PFSK-1 (cell line): Measurements from ENCODE around the gene SUPT5H.

ENCODE experiments used
- FOXP2 ChIP-seq: optimal IDR thresholded peaks from 2 replicates; pipeline ENCODE3; 2011; ENCODE audit warnings: borderline replicate concordance, control low read depth, inconsistent platforms; ENCODE audit not compliant: insufficient read depth; ENCODE audit errors: extremely low read length, extremely low read depth
- POLR2AphosphoS5 ChIP-seq: IDR thresholded peaks from 2 replicates; pipeline ENCODE4 v1.6.1; 2012; ENCODE audit warnings: low read depth, mild to moderate bottlenecking, control low read depth, low read length, moderate library complexity
- REST ChIP-seq, 2 experiments: IDR thresholded peaks; 2 replicates each; pipeline versions ENCODE4 v1.6.1 to v1.8.0; 2011 to 2012; ENCODE audit warnings: low read depth in 2 of 2, low read length in 2 of 2, control low read depth in 1 of 2, inconsistent platforms in 1 of 2, mild to moderate bottlenecking in 1 of 2, moderate library complexity in 1 of 2; ENCODE audit not compliant: insufficient read depth in 1 of 2
- SIN3A ChIP-seq: IDR thresholded peaks from 2 replicates; pipeline ENCODE4 v1.6.1; 2012; ENCODE audit warnings: mild to moderate bottlenecking, low read length, moderate library complexity, borderline replicate concordance; ENCODE audit not compliant: insufficient read depth
- TAF1 ChIP-seq: IDR thresholded peaks from 2 replicates; pipeline ENCODE4 v1.6.1; 2012; ENCODE audit warnings: low read length, control low read depth, borderline replicate concordance; ENCODE audit not compliant: insufficient read depth

The SUPT5H gene

GRCh38 chr19:39497996-39498797 is 52.8 kb downstream of the SUPT5H start:
- TF ChIP-seq SIN3A (no peak), FOXP2 (peak; percentile 38)

GRCh38 chr19:39498798-39499642 is 53.6 kb downstream of the SUPT5H start, which contains the start of gene DLL3:
Gene DLL3 (plus strand): TSS chr19:39498947. CDS start chr19:39498975, 28 bp downstream.
- TF ChIP-seq TAF1 (no peak), POLR2AphosphoS5 (no peak), FOXP2 (no peak), SIN3A (no peak), REST (IDR thresholded peaks at IDR 0.05; ENCODE audit: insufficient read depth in 1 of 2, low read depth in 2 of 2, low read length in 2 of 2) (no peak)

GRCh38 chr19:39499932-39500331 is 54.5 kb downstream of the SUPT5H start:
- TF ChIP-seq POLR2AphosphoS5 (no peak), REST (IDR thresholded peaks at IDR 0.05; ENCODE audit: insufficient read depth in 1 of 2, low read depth in 2 of 2, low read length in 2 of 2) (no peak), FOXP2 (no peak), TAF1 (no peak)

GRCh38 chr19:39500543-39500942 is 55.2 kb downstream of the SUPT5H start:
- TF ChIP-seq SIN3A, result no peak
- no peak for TF ChIP-seq TAF1
- TF ChIP-seq REST (IDR thresholded peaks at IDR 0.05; ENCODE audit: insufficient read depth in 1 of 2, low read depth in 2 of 2, low read length in 2 of 2), result no peak
- no peak for TF ChIP-seq POLR2AphosphoS5
- TF ChIP-seq FOXP2, result no peak

GRCh38 chr19:39501340-39501739 is 56.0 kb downstream of the SUPT5H start:
- TF ChIP-seq FOXP2 (no peak), REST (IDR thresholded peaks at IDR 0.05; ENCODE audit: insufficient read depth in 1 of 2, low read depth in 2 of 2, low read length in 2 of 2) (no peak), TAF1 (no peak), SIN3A (no peak), POLR2AphosphoS5 (no peak)
